ENCODE results near the gene ARHGAP23.

Gene ARHGAP23

GRCh38 chr17:38549285-38549684, 121.0 kb downstream of the ARHGAP23 start:
- no peak for DNase-seq (ENCODE audit: low read depth in 2 of 2)

GRCh38 chr17:38550661-38551060, 122.4 kb downstream of the ARHGAP23 start:
- DNase-seq (ENCODE audit: low read depth in 2 of 2): no peak

- DNase-seq (ENCODE audit: low read depth in 2 of 2): no peak
These were observed 122.9 kb downstream of the ARHGAP23 start for GRCh38 chr17:38551121-38551520.

DNA sequence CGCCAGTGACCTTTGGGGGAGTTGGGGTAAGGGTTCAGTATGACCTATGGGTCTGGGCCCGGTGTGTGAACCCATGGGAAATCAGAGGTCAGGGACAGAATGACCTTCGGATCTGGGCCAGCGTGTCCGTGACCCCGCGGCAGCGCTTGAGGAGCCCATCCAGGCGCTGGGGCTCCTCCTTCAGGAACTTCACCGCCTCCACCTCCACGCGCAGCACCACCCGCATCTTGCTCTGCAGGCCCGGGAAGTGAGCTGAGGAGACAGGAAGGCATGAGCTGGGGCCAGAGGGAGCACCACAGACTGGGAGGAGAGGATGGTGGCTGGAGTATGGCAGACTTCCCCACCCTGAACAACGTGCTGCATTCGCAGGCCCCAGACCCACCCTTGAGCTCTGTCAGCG, 124.1 kb downstream of the ARHGAP23 start:
- no peak for DNase-seq (ENCODE audit: low read depth in 2 of 2)

DNA sequence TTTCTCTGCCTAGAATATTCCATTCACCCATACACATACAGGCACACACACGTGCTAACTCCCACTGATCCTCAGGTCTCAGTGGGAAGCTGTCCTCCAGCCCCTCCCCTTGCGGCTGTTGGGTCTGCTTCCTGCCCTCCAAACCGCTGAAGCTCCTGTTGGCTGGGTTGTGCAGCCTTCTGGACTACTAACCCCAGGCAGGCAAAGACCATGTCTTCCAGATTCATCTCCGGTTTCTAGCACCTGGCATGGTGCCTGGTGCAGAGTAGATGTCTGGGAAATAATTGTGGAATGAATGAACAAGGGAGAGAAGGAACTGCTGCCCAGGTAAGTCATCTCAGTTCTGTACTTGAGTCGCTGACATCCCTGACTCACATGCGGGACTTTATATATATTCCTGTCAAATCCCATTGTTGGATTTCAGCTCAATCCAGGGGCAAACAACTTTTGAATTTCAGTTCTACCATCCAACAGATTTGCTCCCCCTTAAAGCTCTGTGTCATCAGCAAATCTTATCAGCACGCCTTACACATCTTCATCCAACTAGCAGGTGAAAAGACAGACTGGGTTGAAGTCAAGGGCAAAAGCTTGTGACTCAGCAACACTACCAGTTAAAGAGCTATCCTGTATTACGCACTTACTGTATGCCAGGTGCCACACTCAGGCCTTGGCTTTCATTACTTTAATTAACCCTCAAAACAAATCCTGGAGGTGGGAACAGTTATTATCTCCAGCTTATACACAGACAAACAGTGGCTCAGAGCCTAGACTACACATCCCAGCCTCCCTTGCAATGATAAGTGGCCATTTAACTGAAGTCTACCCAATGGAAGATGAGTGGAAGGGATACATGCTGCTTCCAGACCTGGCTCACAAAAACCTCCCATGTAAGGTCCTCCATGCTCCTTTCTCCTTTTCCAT, 126.4 kb downstream of the ARHGAP23 start:
- no peak for DNase-seq (ENCODE audit: low read depth in 2 of 2)

- no peak for DNase-seq (ENCODE audit: low read depth in 2 of 2)
These were observed 128.0 kb downstream of the ARHGAP23 start for GRCh38 chr17:38556239-38556638.

DNA sequence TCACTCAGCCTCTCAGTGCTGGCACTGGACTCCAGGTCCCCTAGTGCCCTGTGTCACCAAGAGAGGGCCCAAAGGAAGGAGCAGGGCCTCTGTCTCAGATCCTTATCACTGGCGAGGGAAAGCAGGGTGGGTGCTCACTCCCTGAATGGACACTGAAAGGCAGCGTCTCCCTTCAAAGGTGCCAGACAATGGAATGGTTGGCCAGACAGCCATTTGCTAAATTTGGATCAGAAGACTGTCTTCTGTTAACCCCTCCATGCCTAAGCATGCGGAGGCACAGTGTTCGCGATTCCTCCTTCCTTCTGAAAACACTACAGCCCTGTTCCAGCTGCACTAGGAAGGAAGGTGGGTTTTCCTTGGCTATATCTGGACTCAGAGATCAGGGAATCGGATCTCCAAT, 129.1 kb downstream of the ARHGAP23 start:
- DNase-seq (ENCODE audit: low read depth in 2 of 2): no peak

DNA sequence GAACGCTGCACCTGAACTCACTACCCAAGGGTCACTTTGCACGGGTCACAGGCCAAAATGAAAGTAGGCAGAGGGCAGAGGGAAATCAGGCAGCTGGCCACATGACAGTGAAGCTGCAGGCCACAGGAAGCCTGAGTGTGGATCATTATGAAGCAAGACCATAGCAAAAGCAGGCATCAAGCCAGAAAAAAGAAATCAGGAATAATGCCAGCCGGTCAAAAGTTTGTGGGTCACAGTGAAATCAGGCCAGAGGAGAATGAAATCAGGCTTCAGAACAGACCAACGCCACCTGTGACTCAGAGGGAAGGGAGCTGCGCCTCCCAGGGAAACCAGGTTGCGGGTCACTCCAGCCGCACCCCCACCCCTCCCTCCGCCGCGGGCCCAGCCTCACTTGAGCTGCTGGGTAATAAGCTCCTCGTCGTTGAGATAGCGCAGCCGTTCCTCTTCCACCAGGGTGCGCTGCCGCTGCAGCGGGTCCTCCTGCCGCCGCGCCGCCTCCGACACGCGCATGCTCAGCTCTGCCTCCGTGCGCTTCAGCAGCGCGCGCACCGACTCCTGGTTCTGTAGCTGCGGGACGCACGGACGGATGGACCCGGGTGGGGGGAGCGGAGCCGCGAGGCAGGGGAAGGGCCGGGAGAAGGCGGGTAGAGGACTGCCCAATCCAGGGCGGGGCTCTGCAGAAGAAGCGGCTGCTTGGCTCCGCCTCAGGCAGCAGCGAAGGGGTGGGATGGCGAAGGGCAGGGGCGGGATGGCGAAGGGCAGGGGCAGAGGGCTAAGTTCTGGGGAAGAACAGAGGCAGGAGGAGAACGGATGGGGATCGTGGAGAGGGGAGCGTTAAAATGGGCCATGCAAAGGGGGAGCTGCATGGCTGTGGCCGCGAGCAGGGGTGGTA, 129.8 kb downstream of the ARHGAP23 start:
- peak; percentile 73 to 74 for DNase-seq (ENCODE audit: low read depth in 2 of 2)

DNA sequence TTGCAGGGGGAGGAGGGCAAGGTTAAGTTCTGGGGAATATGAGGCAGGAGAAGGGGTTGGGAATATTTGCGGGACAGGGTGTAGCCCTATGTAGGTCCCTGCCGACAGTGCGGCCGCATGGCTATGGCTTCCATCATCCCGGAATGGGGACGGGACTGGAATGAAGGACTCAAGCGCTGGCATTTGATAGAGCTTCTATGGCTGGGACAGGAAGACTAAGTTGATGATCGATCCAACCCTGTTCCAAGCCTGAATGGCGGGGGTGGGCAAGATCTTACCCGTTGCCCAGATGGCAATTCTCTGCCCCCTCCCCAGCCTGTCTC, 130.4 kb downstream of the ARHGAP23 start:
- DNase-seq (ENCODE audit: low read depth in 2 of 2): no peak

DNA sequence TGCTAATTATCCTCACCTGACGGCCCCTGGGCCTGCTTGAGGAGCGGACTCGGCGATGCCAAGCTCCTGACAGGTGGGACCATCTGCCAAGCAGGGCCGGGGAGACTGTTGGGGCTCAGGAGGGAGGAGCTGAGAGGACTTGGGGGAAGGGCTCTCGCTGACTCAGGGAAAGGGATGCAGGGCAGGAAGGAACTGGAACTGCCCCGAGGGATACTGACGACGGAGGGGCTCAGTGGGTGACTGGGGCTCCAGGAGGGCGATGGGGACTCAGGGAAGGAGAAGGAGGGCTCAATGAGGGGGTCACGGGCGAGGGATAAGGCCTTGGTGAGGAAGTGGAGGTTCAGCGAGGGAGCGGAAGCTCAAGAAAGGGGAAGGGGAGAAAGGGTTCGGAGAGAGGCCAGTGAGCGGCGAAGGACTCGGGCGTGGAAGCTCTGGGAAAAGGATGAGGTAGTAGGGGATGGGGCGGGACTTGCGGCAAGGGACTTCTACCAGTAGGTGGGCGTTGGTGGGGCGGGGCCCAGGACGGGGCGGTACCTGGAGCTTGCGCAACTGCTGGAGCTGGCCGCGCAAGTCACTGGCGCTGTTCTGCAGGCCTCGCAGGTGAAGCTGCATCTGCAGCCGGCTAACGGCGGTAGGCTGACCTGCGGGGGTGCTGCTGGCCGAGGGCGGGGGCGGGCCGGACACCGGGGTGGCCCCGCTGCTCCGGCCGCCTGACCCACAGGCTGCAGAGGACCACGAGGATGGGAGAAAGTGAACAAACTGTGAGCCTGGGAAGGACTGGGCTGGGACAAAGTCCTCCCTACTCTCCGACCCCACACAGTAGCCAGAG, 131.0 kb downstream of the ARHGAP23 start:
- DNase-seq (ENCODE audit: low read depth in 2 of 2): peak; percentile 81 to 83

GRCh38 chr17:38559880-38560230, 131.6 kb downstream of the ARHGAP23 start:
- DNase-seq (ENCODE audit: low read depth in 2 of 2): no peak

DNA sequence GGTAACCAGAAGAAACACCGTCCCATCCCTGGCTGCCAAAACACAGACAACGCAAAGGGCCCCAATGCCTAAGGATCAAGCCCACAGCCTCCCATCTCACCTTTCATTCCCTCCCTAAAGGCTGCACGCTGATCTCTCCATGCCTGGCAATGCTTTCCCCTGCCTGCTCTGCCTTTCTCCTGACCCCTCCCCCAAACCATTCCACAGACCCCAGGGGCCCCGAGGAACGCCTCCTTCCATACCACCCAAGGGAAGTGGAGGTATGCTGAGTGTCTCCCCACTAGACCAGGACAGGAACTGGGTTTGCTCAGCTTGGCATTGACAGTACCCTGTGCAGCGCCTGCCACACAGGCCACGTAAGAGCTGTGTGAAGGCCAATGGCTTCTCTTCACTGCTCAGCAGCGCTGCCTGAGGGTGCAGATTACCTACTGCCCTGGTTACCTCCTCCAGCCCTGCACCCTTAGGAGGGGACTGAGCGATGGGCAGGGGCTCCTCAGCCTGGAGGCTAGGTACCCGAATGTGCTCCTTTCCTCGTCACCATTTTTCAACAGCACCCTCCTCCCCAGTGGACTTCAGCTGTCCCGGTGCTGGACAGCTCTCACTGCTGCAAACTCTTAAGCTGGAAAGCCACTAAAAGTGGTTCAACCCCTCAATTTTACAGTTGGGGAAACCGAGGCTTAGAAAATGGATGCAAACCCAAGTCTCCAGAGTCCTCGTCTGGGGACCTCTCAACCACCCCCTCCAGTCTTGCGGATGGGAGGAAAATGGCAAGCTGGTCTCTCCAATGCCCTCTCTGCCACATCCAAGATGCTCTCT, 132.4 kb downstream of the ARHGAP23 start:
- DNase-seq (ENCODE audit: low read depth in 2 of 2): no peak

DNA sequence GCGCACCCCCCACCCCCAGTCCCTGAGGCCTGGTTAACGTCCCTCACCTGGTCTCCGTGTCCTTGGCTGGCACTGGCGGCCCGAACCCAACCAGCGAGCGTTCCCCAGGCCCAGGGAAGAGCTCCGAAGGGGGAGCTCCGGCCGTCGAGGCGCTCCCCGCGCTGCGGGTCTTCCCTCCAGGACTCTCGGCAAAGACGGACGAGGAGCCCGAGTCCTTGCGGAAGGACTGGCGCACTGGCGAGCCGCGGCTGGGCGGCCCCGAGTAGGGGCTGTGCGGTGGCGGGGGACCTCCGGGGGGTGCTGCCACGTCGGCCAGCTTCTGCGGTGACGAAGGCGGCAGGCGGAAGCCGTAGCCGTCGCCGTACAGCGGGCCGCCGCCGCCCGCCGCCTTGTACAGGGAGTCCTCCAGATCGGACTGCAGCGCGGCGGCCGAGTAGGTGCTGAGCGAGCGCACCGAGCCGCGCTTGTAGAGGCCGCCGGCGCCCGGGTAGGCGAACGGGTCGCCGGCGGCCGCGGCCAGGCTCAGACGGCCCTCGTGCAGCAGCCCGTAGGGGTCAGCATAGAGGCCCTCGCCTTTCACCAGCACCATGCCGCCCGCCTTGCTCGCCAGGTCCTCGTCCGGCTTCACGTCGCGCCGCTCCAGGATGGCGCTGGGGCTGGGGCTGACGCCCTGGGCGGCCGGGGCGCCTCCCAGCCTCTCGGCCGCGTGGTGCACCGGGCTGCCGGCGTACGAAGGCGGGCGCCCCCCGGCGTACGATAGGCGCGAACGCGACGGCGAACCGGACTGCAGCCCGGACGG, 133.4 kb downstream of the ARHGAP23 start:
- DNase-seq (ENCODE audit: low read depth in 2 of 2): no peak

Measured in activated CD8-positive, alpha-beta memory T cell treated with anti-CD3 and anti-CD28 coated beads for 4 hours (primary cell).